Osteoblast (primary cell): ENCODE measurements around the gene SLC35A2. TPM values are rescaled to one million over a fixed set of nuclear protein-coding genes. Genes with fewer than 3 reads are reported as not detected.

Experiments used
- DNase-seq: peaks from one replicate; pipeline ENCODE4 v3.0.0; 2011; ENCODE audit warnings: low spot score, mixed read lengths; ENCODE audit not compliant: insufficient read length; ENCODE audit errors: missing footprints
- H2AFZ ChIP-seq: 2 replicates; pipeline ENCODE4 v1.6.0; 2011; ENCODE audit warnings: mild to moderate bottlenecking, low read length
- H3K27ac ChIP-seq: 2 replicates; pipeline ENCODE4 v1.5.1; 2011; ENCODE audit warnings: mild to moderate bottlenecking, low read depth, low read length, moderate library complexity
- H3K27me3 ChIP-seq: 2 replicates; pipeline ENCODE4 v1.6.0; 2012; ENCODE audit warnings: mild to moderate bottlenecking, control low read depth, inconsistent platforms, low read length, moderate library complexity; ENCODE audit not compliant: insufficient read depth
- H3K36me3 ChIP-seq: 2 replicates; pipeline ENCODE4 v1.5.1; 2011; ENCODE audit warnings: mild to moderate bottlenecking, low read length, control low read depth, moderate library complexity; ENCODE audit not compliant: insufficient read depth
- H3K4me1 ChIP-seq: 2 replicates; pipeline ENCODE4 v1.5.1; 2011; ENCODE audit warnings: mild to moderate bottlenecking, low read length, control low read depth, moderate library complexity; ENCODE audit not compliant: insufficient read depth
- H3K4me2 ChIP-seq: 2 replicates; pipeline ENCODE4 v1.6.0; 2011; ENCODE audit warnings: mild to moderate bottlenecking, low read length; ENCODE audit not compliant: insufficient read depth
- H3K4me3 ChIP-seq: fragments of 200-600 bp; sonication (generic); 3 replicates; pipeline ENCODE4 v1.5.1; 2012; ENCODE audit warnings: mild to moderate bottlenecking, low read length, inconsistent platforms; ENCODE audit not compliant: insufficient read depth
- H3K79me2 ChIP-seq: 2 replicates; pipeline ENCODE4 v1.6.0; 2012; ENCODE audit warnings: mild to moderate bottlenecking, low read length, control low read depth, inconsistent platforms; ENCODE audit not compliant: insufficient read depth
- H3K9me3 ChIP-seq: 2 replicates; pipeline ENCODE4 v1.5.1; 2011; ENCODE audit warnings: low read depth, low read length, control low read depth
- H4K20me1 ChIP-seq: 2 replicates; pipeline ENCODE4 v1.6.0; 2012; ENCODE audit warnings: mild to moderate bottlenecking, low read length, control low read depth; ENCODE audit not compliant: insufficient read depth
- total RNA-seq: library from RNA; depleted of rRNA; stranded (reverse); fragments of >200 nt; gene quantifications from 2 replicates; pipeline ENCODE4 v1.2.3, GENCODE V29; 2012
- TF ChIP-seq, protein P1 (sequence below): IDR thresholded peaks from 2 replicates; pipeline ENCODE4 v1.5.1; 2011; ENCODE audit warnings: mild to moderate bottlenecking, low read depth, low read length, moderate library complexity; ENCODE audit errors: extremely low read depth

The SLC35A2 gene
- total RNA-seq, 1 donor: 15.6 TPM

DNA sequence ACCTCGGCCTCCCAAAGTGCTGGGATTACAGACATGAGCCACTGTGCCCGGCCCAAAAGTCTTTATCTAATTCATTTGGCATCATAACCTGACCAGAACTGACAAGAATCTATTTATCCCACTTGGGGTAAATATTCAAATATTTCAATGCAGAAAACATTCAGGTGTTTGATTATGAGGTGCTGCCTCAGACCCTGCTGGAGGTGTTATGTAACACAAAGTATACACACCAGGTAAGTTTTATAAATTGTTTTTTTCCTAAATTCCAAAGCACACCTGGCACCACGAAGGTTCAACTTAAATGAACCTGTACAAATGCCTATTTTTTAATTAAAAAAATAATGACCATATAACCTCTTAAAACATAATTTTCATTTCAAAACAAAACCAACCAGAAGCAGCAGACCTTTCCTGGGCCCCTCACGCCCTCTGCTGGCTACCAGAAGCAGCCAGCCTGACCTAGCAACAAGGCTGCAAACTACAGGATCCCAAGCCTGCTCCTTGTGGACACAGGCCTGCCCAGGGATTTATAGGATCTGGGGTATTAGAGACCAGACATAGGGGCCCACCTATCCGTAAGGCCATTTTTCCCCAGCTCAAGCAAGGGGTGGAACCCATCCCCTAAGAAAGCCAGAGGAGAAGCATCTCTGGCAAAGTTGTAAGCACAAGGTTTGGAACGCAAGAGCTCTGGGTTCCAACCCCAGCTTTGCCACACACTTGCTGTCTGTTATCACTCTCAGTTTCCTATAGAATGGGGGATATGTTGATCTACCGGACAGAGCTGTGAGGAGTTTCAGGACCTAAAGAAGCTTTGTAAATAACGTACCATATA is 34.3 kb upstream of the SLC35A2 start:
- H3K27ac ChIP-seq: no peak overlapping the region
- peaks cover 75% of the 10 kb centered on the region for H3K79me2 ChIP-seq
- no peaks in the 10 kb centered on the region for H3K27me3 ChIP-seq
- peaks cover 13% of the 10 kb centered on the region for H3K36me3 ChIP-seq
- DNase-seq: peak; percentile 94
- no peak overlapping the region for H2AFZ ChIP-seq
- no peaks in the 10 kb centered on the region for H3K9me3 ChIP-seq
- no peaks in the 10 kb centered on the region for H3K4me1 ChIP-seq
- peaks cover 21% of the 10 kb centered on the region for H4K20me1 ChIP-seq
- TF ChIP-seq, protein P1, sequence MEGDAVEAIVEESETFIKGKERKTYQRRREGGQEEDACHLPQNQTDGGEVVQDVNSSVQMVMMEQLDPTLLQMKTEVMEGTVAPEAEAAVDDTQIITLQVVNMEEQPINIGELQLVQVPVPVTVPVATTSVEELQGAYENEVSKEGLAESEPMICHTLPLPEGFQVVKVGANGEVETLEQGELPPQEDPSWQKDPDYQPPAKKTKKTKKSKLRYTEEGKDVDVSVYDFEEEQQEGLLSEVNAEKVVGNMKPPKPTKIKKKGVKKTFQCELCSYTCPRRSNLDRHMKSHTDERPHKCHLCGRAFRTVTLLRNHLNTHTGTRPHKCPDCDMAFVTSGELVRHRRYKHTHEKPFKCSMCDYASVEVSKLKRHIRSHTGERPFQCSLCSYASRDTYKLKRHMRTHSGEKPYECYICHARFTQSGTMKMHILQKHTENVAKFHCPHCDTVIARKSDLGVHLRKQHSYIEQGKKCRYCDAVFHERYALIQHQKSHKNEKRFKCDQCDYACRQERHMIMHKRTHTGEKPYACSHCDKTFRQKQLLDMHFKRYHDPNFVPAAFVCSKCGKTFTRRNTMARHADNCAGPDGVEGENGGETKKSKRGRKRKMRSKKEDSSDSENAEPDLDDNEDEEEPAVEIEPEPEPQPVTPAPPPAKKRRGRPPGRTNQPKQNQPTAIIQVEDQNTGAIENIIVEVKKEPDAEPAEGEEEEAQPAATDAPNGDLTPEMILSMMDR: peak; percentile 93
- H3K4me2 ChIP-seq: no peak overlapping the region
- H3K4me3 ChIP-seq: no peak overlapping the region

DNA sequence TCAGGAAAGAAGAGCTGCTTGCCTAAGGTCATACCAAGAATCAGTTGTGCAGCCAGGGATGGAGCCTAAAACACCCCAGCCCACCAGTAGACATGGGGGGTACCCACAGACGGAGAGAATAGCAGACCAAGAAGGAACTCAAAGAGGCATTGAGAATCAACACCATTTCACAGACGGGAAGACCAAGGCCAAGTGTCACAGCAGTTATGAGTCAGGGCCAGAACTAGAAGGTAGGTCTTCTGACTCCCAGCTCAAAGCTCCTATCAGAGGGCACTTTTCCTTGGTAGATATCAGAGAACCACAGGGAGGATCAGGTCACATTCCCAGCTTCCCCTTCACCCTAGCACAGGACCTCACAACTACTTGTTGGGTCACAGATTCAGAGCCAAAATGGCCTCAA is 31.4 kb upstream of the SLC35A2 start:
- Histone ChIP-seq H3K9me3 (no peaks in the 10 kb centered on the region), H3K27me3 (no peaks in the 10 kb centered on the region), H2AFZ (no peak overlapping the region), H3K36me3 (peaks cover 25% of the 10 kb centered on the region), H3K27ac (no peak overlapping the region), H3K79me2 (peaks cover 81% of the 10 kb centered on the region), H3K4me1 (peaks cover 3% of the 10 kb centered on the region), H3K4me2 (no peak overlapping the region), H3K4me3 (no peak overlapping the region), H4K20me1 (peaks cover 36% of the 10 kb centered on the region)
- TF ChIP-seq, protein P1: no peak
- no peak for DNase-seq

DNA sequence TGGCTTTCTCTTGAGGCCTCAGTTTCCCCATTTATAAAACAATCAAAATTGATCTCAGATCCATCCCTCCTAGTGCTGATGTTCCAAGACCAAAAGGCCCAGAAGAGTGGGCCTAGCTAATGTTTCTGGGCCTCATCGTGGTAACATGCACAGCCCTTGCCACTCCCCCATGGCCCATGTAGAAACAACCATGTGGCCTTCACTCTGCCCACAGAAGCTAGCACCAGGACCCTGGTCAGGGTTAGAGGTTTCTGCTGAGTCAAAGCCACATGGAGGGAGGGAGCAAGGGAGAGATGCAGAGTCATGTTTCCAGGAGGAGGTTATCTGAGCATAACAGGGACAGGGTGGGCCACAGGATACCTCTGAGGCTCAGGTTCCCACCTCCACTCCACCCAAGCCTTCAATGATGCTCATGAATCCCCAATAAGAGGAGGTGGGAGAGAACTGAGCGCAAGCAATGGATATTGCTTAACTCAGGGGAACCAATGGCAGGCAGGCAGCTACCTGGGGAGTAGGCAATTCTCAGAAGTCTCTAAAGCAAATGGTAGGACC is 29.0 kb upstream of the SLC35A2 start:
- peaks cover 34% of the 10 kb centered on the region for H4K20me1 ChIP-seq
- H3K4me3 ChIP-seq: no peak overlapping the region
- peak; percentile 72 for DNase-seq
- no peaks in the 10 kb centered on the region for H3K27me3 ChIP-seq
- no peak overlapping the region for H3K4me2 ChIP-seq
- peaks cover 79% of the 10 kb centered on the region for H3K79me2 ChIP-seq
- no peaks in the 10 kb centered on the region for H3K9me3 ChIP-seq
- TF ChIP-seq, protein P1: no peak
- H2AFZ ChIP-seq: no peak overlapping the region
- peaks cover 25% of the 10 kb centered on the region for H3K36me3 ChIP-seq
- no peak overlapping the region for H3K27ac ChIP-seq
- H3K4me1 ChIP-seq: peaks cover 7% of the 10 kb centered on the region

DNA sequence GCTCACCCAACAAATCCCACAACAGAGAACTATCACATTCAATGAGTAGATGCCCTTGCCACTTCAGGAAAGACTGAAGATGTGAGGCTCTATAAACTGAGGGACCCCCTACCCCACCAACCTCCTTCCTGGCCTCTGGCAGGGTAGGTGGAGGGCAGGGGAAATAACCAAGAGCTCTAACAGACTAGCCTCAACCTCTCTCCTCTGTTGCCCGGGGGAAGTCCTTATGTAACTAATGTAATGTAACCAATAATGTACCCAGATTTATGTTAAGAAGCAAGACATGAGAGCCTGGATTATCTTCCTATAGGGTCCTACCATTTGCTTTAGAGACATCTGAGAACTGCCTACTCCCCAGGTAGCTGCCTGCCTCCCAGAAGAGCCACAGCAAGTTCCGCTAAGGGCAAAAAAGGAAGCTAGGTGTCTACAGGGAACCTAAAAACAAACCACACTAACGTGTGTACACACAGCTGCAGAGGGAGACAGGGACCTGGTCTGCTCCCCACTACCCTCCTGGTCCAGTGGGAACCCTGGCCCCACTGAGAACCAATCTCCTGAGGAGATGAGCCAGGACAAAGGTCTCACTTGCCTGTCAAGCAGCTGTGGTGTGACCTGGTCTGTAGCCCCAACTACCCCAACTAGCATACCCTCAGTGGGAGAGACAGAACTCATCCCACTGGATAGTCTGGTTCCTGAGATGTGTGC is 28.2 kb upstream of the SLC35A2 start:
- no peak for DNase-seq
- peaks cover 34% of the 10 kb centered on the region for H4K20me1 ChIP-seq
- no peak overlapping the region for H2AFZ ChIP-seq
- peaks cover 31% of the 10 kb centered on the region for H3K36me3 ChIP-seq
- H3K4me2 ChIP-seq: no peak overlapping the region
- peaks cover 73% of the 10 kb centered on the region for H3K79me2 ChIP-seq
- H3K9me3 ChIP-seq: no peaks in the 10 kb centered on the region
- H3K4me3 ChIP-seq: no peak overlapping the region
- H3K4me1 ChIP-seq: peaks cover 7% of the 10 kb centered on the region
- TF ChIP-seq, protein P1: no peak
- H3K27ac ChIP-seq: peak overlapping the region; percentile 20
- H3K27me3 ChIP-seq: no peaks in the 10 kb centered on the region
